Vagina (tissue), 2 donors: Measurements from ENCODE around the gene INTS11.

ENCODE experiments used
- CTCF ChIP-seq, 3 experiments: fragments of 450-650 bp in 2 of 3; fragments of 200-600 bp in 1 of 3; sonication (generic) in 1 of 3; IDR thresholded peaks; one replicate each; pipeline ENCODE4 v1.5.1; 2017 to 2019; ENCODE audit warnings: antibody characterized with exemption in 3 of 3, mild to moderate bottlenecking in 2 of 3, moderate library complexity in 2 of 3
- POLR2AphosphoS5 ChIP-seq, 2 donors: sonication (generic); formaldehyde crosslinking; IDR thresholded peaks; one replicate each; pipeline ENCODE4 v1.9.0; 2017; ENCODE audit warnings: antibody characterized with exemption in 2 of 2, mild to moderate bottlenecking in 2 of 2, low read depth in 1 of 2; ENCODE audit not compliant: insufficient read depth in 1 of 2

DNA sequence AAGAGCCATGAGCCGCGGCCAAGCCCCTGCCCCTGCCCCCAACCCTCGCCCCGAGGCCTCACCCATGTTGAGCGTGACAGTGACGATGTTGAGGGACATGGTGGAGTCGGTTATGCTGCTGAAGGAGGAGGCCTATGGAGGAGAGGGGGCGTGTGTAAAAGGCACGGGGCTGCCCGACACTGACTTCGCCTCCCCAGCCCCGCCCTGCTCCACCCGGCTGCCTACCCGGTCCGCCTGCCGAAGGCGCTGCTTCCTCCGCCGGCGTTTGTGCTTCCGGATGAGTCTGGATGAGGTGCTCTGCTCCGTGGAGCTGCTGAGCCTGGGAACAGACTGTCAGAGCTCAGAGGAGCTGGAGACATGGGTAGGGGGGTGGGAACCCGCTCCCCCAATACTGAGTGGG is 15.7 kb upstream of the INTS11 start:
- TF ChIP-seq CTCF (IDR thresholded peaks at IDR 0.05) (no peak), POLR2AphosphoS5 (IDR thresholded peaks at IDR 0.05; ENCODE audit: insufficient read depth in 1 of 2, low read depth in 1 of 2) (no peak)
